Measurements from ENCODE around the gene MRPL49. TPM values are rescaled to one million over a fixed set of nuclear protein-coding genes. Genes with fewer than 3 reads are reported as not detected.

The MRPL49 gene
- total RNA-seq, 1 experiment from 2014 or later: 55.9 TPM

- Mint-ChIP-seq H3K4me3 (no peak overlapping the region), H3K4me1 (peaks cover 5% of the 10 kb centered on the region), H3K27me3 (ENCODE audit: low read depth) (no peaks in the 10 kb centered on the region), H3K9me3 (no peaks in the 10 kb centered on the region), H3K36me3 (peaks cover 34% of the 10 kb centered on the region), H3K27ac (no peak overlapping the region)
- TF ChIP-seq ATF6 (CRISPR knock-in tag; IDR thresholded peaks at IDR 0.05) (no peak), ZNF232 (CRISPR knock-in tag; IDR thresholded peaks at IDR 0.05) (no peak), KAT7 (CRISPR knock-in tag; IDR thresholded peaks at IDR 0.05; ENCODE audit: borderline replicate concordance) (no peak), E2F5 (CRISPR knock-in tag; IDR thresholded peaks at IDR 0.05) (no peak), ELF4 (CRISPR knock-in tag; IDR thresholded peaks at IDR 0.05; ENCODE audit: low read depth) (no peak), ZNF396 (CRISPR knock-in tag; IDR thresholded peaks at IDR 0.05; ENCODE audit: borderline replicate concordance) (no peak), ESRRA (CRISPR knock-in tag; IDR thresholded peaks at IDR 0.05; ENCODE audit: borderline replicate concordance) (no peak), ATF2 (CRISPR knock-in tag; IDR thresholded peaks at IDR 0.05; ENCODE audit: borderline replicate concordance, low read depth) (no peak), EMX1 (CRISPR knock-in tag; IDR thresholded peaks at IDR 0.05) (no peak), FOXP1 (CRISPR knock-in tag; IDR thresholded peaks at IDR 0.05; ENCODE audit: borderline replicate concordance) (no peak), MXD4 (CRISPR knock-in tag; IDR thresholded peaks at IDR 0.05; ENCODE audit: borderline replicate concordance) (no peak), STAT6 (CRISPR knock-in tag; conservative IDR thresholded peaks at IDR 0.05; ENCODE audit: low read depth) (no peak), USF2 (CRISPR knock-in tag; IDR thresholded peaks at IDR 0.05) (no peak), IRF1 (CRISPR knock-in tag; IDR thresholded peaks at IDR 0.05) (no peak), FOXK1 (CRISPR knock-in tag; IDR thresholded peaks at IDR 0.05) (no peak), PRDM15 (CRISPR knock-in tag; IDR thresholded peaks at IDR 0.05) (no peak), E2F4 (CRISPR knock-in tag; IDR thresholded peaks at IDR 0.05; ENCODE audit: borderline replicate concordance, low read depth) (no peak), ZNF138 (CRISPR knock-in tag; conservative IDR thresholded peaks at IDR 0.05) (no peak), CBFB (CRISPR knock-in tag; IDR thresholded peaks at IDR 0.05; ENCODE audit: low read depth) (no peak)
- ATAC-seq (no peak), DNase-seq (ENCODE audit: low spot score) (no peak)
- CTCF ChIA-PET: interaction anchor here (0.6 to 1.3 kb wide), 3 partner anchors 17 to 123 kb away, joined by 3 to 4 read pairs (median 4); no protein-coding TSS in a partner anchor
- POLR2A ChIA-PET: no interaction called here
Measured at GRCh38 chr11:65127473-65128181, 5.5 kb downstream of the MRPL49 start.

All from WTC11 (cell line).